Keratinocyte (primary cell): ENCODE measurements around the gene IGFBP7. TPM values are rescaled to one million over a fixed set of nuclear protein-coding genes. Genes with fewer than 3 reads are reported as not detected.

Experiments
- DNase-seq: peaks from one replicate; pipeline ENCODE4 v3.0.0-alpha.2; 2011; ENCODE audit warnings: low read depth, missing footprints, low spot score
- FAIRE-seq: peaks from 2 replicates; lab custom pipeline; 2011; peaks lifted over from hg19 to GRCh38; lab: Jason Lieb, UNC
- H2AFZ ChIP-seq: 2 replicates; pipeline ENCODE4 v1.6.0; 2012; ENCODE audit warnings: low read length, control low read depth, inconsistent platforms; ENCODE audit not compliant: control insufficient read depth
- H3K27ac ChIP-seq: 2 replicates; pipeline ENCODE4 v1.5.1; 2011; ENCODE audit warnings: low read length; ENCODE audit not compliant: control insufficient read depth, insufficient read depth
- H3K27me3 ChIP-seq: 3 replicates; pipeline ENCODE4 v1.6.0; 2011; ENCODE audit warnings: low read length; ENCODE audit not compliant: control insufficient read depth, insufficient read depth; ENCODE audit errors: extremely low read depth
- H3K36me3 ChIP-seq, 2 experiments: 2 replicates in 1 of 2; 3 replicates in 1 of 2; pipeline ENCODE4 v1.5.1; 2011; ENCODE audit warnings: low read length in 2 of 2, mild to moderate bottlenecking in 1 of 2; ENCODE audit not compliant: control insufficient read depth in 2 of 2, insufficient read depth in 2 of 2; ENCODE audit errors: extremely low read depth in 1 of 2
- H3K4me1 ChIP-seq: 3 replicates; pipeline ENCODE4 v1.5.1; 2011; ENCODE audit warnings: low read length; ENCODE audit not compliant: control insufficient read depth, insufficient read depth; ENCODE audit errors: extremely low read depth
- H3K4me2 ChIP-seq: 3 replicates; pipeline ENCODE4 v1.6.0; 2011; ENCODE audit warnings: low read depth, low read length; ENCODE audit not compliant: control insufficient read depth, insufficient read depth; ENCODE audit errors: extremely low read depth
- H3K4me3 ChIP-seq, 3 experiments: fragments of 200-600 bp in 1 of 3; sonication (generic) in 1 of 3; 2 replicates in 2 of 3; 3 replicates in 1 of 3; pipeline ENCODE4 v1.5.1; 2011 to 2016; ENCODE audit warnings: low read length in 3 of 3, mild to moderate bottlenecking in 3 of 3, control low read depth in 2 of 3, inconsistent platforms in 1 of 3, low read depth in 1 of 3, mixed read lengths in 1 of 3, mixed run types in 1 of 3, moderate library complexity in 1 of 3; ENCODE audit not compliant: control insufficient read depth in 2 of 3, insufficient read depth in 2 of 3; ENCODE audit errors: extremely low read depth in 1 of 3
- H3K79me2 ChIP-seq: 2 replicates; pipeline ENCODE4 v1.6.0; 2012; ENCODE audit warnings: low read length; ENCODE audit not compliant: control insufficient read depth, insufficient read depth
- H3K9ac ChIP-seq: 3 replicates; pipeline ENCODE4 v1.6.0; 2011; ENCODE audit warnings: low read length; ENCODE audit not compliant: control insufficient read depth, insufficient read depth; ENCODE audit errors: extremely low read depth
- H3K9me1 ChIP-seq: 3 replicates; pipeline ENCODE4 v1.6.0; 2011; ENCODE audit warnings: low read length; ENCODE audit not compliant: control insufficient read depth, insufficient read depth; ENCODE audit errors: extremely low read depth
- H3K9me3 ChIP-seq: 2 replicates; pipeline ENCODE4 v1.5.1; 2012; ENCODE audit warnings: low read depth, low read length; ENCODE audit not compliant: control insufficient read depth
- H4K20me1 ChIP-seq: 3 replicates; pipeline ENCODE4 v1.6.0; 2011; ENCODE audit warnings: low read length; ENCODE audit not compliant: control insufficient read depth, insufficient read depth; ENCODE audit errors: extremely low read depth
- EZH2 ChIP-seq: IDR thresholded peaks from one replicate; pipeline ENCODE4 v1.6.1; 2012; ENCODE audit warnings: inconsistent platforms, mild to moderate bottlenecking, low read length, moderate library complexity
- dilution Hi-C: fragments of 300-500 bp; cut with MboI; formaldehyde crosslinking; loops from one replicate; pipeline ENCODE4 v1.7.0; 2020; ENCODE audit warnings: low sequenced_read_pairs; ENCODE audit not compliant: extremely low pct_ligation_motif_present
- polyA plus RNA-seq, 5 experiments: library from polyadenylated mRNA; depleted of rRNA in 3 of 5; stranded (reverse) in 3 of 5; stranded (forward) in 1 of 5; unstranded in 1 of 5; fragments of >200 nt; gene quantifications; 1 replicate in 1 of 5; 2 replicates in 3 of 5; 3 replicates in 1 of 5; pipeline versions ENCODE4 v1.2.1 to v1.2.3, GENCODE V29; 2011 to 2012; ENCODE audit warnings: missing spikeins in 2 of 5, low read depth in 1 of 5, low replicate concordance in 1 of 5
- TF ChIP-seq, protein P1 (sequence below), 3 experiments: IDR thresholded peaks in 1 of 3; conservative IDR thresholded peaks in 1 of 3; optimal IDR thresholded peaks in 1 of 3; 2 replicates in 2 of 3; 3 replicates in 1 of 3; pipeline versions ENCODE3 to v1.5.1; 2011; ENCODE audit warnings: low read length in 3 of 3, mild to moderate bottlenecking in 3 of 3, moderate library complexity in 2 of 3, control low read depth in 1 of 3, inconsistent platforms in 1 of 3; ENCODE audit not compliant: insufficient read depth in 2 of 3; ENCODE audit errors: extremely low read depth in 1 of 3

The IGFBP7 gene
- polyA plus RNA-seq, 1 donor (not counting 4 experiments of a cell fraction or from before 2014, with no cell fraction given): 413 TPM

DNA sequence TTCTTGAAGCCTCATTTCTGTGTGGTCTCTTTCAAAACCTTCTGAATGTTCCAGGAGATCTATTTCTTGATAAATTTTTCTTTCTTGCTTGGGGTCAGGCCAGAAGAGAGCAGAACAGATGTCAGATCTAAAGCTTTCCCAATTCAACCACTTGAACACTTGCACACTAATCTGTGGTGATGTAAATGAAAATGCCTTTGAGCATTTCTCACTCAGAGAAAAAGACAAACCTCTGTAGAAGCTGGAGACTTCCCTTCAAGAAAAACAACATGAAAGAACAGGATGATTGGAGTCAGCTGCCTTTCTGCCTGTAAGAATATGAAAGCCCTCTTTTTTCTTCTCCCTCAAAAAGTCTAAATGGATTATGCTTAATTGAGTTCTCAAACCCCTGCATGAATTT is 11.2 kb downstream of the IGFBP7 start:
- H3K9ac ChIP-seq: no peak overlapping the region
- dilution Hi-C loops: no loop called here
- no peak overlapping the region for H2AFZ ChIP-seq
- TF ChIP-seq EZH2: no peak
- TF ChIP-seq, protein P1, sequence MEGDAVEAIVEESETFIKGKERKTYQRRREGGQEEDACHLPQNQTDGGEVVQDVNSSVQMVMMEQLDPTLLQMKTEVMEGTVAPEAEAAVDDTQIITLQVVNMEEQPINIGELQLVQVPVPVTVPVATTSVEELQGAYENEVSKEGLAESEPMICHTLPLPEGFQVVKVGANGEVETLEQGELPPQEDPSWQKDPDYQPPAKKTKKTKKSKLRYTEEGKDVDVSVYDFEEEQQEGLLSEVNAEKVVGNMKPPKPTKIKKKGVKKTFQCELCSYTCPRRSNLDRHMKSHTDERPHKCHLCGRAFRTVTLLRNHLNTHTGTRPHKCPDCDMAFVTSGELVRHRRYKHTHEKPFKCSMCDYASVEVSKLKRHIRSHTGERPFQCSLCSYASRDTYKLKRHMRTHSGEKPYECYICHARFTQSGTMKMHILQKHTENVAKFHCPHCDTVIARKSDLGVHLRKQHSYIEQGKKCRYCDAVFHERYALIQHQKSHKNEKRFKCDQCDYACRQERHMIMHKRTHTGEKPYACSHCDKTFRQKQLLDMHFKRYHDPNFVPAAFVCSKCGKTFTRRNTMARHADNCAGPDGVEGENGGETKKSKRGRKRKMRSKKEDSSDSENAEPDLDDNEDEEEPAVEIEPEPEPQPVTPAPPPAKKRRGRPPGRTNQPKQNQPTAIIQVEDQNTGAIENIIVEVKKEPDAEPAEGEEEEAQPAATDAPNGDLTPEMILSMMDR (optimal IDR thresholded peaks at IDR 0.05 in 1 of 3, IDR thresholded peaks at IDR 0.05 in 1 of 3, conservative IDR thresholded peaks at IDR 0.05 in 1 of 3; ENCODE audit: extremely low read depth in 1 of 3, insufficient read depth in 2 of 3, low read length in 3 of 3): no peak
- no peak for DNase-seq
- H3K4me3 ChIP-seq: no peak overlapping the region
- H3K4me2 ChIP-seq: no peak overlapping the region
- H4K20me1 ChIP-seq: no peaks in the 10 kb centered on the region
- H3K27me3 ChIP-seq: no peaks in the 10 kb centered on the region
- peaks cover 3% of the 10 kb centered on the region in 2 experiments for H3K36me3 ChIP-seq
- no peaks in the 10 kb centered on the region for H3K9me1 ChIP-seq
- H3K4me1 ChIP-seq: peaks cover 24% of the 10 kb centered on the region
- no peaks in the 10 kb centered on the region for H3K9me3 ChIP-seq
- H3K27ac ChIP-seq: no peak overlapping the region
- peak; percentile 17 for FAIRE-seq
- peaks cover 78% of the 10 kb centered on the region for H3K79me2 ChIP-seq

DNA sequence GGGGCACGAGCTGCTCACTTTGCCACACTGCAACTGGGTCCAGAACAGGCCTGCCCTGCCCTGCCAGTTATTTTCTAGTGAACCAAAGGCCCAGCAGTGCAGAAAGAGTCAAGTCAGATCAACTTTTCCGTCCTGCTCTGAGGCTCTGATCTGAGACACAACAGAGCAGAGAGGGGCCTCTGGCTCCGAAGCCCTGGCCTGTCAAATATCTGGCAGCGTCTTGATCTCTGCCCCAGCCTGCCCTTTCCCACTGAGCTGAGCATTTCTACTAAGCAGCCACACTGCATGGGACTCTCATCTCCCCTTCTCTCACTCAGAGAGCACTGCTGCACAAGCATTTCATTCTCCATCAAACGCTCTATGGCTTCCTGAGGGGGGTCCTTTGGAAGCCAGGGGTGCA is 11.8 kb downstream of the IGFBP7 start:
- DNase-seq (no peak), FAIRE-seq (no peak)
- no peaks in the 10 kb centered on the region for H3K27me3 ChIP-seq
- H3K4me1 ChIP-seq: peaks cover 24% of the 10 kb centered on the region
- no peak overlapping the region for H2AFZ ChIP-seq
- peaks cover 77% of the 10 kb centered on the region for H3K79me2 ChIP-seq
- H3K36me3 ChIP-seq: peaks cover 3% of the 10 kb centered on the region in 2 experiments
- H3K4me3 ChIP-seq: no peak overlapping the region
- H4K20me1 ChIP-seq: no peaks in the 10 kb centered on the region
- TF ChIP-seq EZH2: no peak
- TF ChIP-seq, protein P1 (optimal IDR thresholded peaks at IDR 0.05 in 1 of 3, IDR thresholded peaks at IDR 0.05 in 1 of 3, conservative IDR thresholded peaks at IDR 0.05 in 1 of 3; ENCODE audit: extremely low read depth in 1 of 3, insufficient read depth in 2 of 3, low read length in 3 of 3): no peak
- H3K9me1 ChIP-seq: no peaks in the 10 kb centered on the region
- H3K9me3 ChIP-seq: no peaks in the 10 kb centered on the region
- no peak overlapping the region for H3K27ac ChIP-seq
- no peak overlapping the region for H3K9ac ChIP-seq
- no peak overlapping the region for H3K4me2 ChIP-seq
- dilution Hi-C loops: no loop called here
